GM10248 (cell line): Measurements from ENCODE around the gene RUVBL2.

Experiments
- CTCF ChIA-PET: fragments of 300-600 bp; sonication (Branson Sonifier 250); formaldehyde crosslinking; extraction: SDS; loops from one replicate; lab custom pipeline; 2021; ENCODE audit warnings: antibody characterized with exemption; lab: Yijun Ruan, JAX
- POLR2A ChIA-PET: fragments of 350-650 bp; sonication (Branson Sonifier 250); formaldehyde crosslinking; extraction: SDS; loops from one replicate; lab custom pipeline; 2020; ENCODE audit warnings: antibody characterized with exemption; lab: Yijun Ruan, JAX
- DNase-seq: peaks from one replicate; pipeline ENCODE4 v3.0.0; 2012; ENCODE audit errors: extremely low spot score
- TF ChIP-seq, protein P1 (sequence below): IDR thresholded peaks from 2 replicates; pipeline ENCODE4 v1.5.1; 2012; ENCODE audit warnings: mild to moderate bottlenecking, low read depth; ENCODE audit errors: extremely low read depth, missing control alignments, control extremely low read depth

Gene RUVBL2

DNA sequence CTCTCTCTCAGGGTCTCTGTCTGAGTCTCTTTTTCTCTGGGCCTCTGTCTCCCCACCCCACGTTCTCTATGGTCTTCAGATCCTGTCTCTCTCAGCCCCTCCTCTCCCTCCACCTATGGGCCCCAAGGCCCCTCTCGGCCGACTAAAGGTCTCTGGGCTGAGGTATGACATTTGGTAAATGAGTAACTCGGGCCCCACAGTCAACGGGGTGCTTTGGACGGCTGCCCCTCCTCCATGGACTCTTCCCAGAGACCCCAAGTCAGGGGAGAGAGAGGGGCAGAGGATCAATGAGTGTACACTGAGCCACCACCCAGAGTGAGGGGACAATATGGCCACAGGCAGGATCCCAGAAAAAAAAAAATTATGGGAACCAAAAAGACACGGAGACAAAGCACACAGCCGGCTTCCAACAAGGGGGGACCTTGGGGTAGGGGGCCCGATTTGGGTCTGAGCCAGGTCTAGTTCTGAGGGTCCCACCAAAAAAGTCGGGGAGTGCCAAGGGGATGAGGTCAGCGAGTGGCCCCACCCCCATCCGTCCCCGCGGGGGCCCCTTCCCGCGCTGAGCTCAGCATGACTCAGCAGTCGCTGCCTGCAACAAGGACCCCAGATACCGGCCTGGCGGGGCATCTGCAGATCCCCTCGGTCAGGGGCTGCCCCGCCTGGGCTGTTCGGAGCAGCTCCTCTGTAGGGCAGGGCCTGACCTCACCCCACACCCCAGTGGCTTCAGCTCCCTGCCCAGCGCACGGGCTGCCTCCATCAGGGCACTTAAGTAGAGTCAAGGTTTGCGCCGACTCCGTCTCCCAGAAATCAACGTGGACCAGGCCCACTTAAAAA lies 30.1 kb upstream of the RUVBL2 start:
- TF ChIP-seq, protein P1, sequence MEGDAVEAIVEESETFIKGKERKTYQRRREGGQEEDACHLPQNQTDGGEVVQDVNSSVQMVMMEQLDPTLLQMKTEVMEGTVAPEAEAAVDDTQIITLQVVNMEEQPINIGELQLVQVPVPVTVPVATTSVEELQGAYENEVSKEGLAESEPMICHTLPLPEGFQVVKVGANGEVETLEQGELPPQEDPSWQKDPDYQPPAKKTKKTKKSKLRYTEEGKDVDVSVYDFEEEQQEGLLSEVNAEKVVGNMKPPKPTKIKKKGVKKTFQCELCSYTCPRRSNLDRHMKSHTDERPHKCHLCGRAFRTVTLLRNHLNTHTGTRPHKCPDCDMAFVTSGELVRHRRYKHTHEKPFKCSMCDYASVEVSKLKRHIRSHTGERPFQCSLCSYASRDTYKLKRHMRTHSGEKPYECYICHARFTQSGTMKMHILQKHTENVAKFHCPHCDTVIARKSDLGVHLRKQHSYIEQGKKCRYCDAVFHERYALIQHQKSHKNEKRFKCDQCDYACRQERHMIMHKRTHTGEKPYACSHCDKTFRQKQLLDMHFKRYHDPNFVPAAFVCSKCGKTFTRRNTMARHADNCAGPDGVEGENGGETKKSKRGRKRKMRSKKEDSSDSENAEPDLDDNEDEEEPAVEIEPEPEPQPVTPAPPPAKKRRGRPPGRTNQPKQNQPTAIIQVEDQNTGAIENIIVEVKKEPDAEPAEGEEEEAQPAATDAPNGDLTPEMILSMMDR, result no peak
- ChIA-PET CTCF (interaction anchor here (1.0 to 2.2 kb wide), 5 partner anchors 10 to 168 kb away, joined by 3 to 7 read pairs (median 5); partner anchors contain the start of genes GYS1, NUCB1 and RUVBL2), POLR2A (interaction anchor here (0.7 to 1.5 kb wide), 9 partner anchors 9 to 90 kb away, joined by 3 to 20 read pairs (median 3); partner anchors contain the start of genes GYS1 and PPP1R15A)
- peak; percentile 84 for DNase-seq

DNA sequence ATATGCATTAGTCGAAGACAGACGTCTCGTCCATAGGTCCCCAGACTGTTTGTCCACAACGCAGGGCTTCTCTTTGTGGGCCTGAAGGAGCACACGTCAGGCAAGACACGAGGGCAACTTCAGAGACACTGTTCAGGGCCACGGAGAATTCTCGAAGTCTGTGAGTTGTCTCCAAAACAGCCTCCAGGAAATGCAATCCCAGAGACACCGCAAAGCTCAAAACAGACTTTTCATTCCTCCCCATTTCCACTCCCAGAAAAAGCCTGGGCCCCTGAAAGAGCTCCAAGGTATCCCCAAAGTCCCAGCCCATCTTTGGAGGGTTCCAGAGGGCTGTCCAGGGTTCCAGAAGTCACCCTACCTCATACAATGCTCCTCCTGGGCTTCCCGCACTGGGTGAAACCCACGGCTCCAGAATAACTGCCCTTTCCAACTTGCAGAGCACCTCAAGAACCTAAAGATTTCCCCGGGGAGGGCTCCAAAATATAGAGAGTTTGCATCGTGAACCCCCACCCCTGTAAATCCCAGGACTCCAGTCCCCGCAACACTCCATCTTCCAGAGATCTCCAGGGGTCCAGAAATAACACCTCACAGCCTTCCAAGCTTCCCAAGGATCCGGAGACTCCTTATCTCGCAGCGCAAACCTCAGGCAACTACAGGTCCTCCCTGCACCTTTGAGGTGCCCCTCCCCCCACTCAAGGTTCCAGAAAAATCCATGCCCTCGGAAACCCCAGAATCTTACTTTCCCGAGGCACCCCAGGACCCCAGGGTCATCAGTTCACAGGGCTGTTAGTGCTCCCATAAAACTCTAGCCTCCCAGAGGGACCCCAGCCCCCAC lies 29.3 kb upstream of the RUVBL2 start:
- POLR2A ChIA-PET, result interaction anchor here (0.7 to 3.8 kb wide), 19 partner anchors 10 to 171 kb away, joined by 3 to 67 read pairs (median 5); partner anchors contain the start of genes BAX, GYS1, NUCB1 and PPP1R15A
- no peak for DNase-seq
- CTCF ChIA-PET, result interaction anchor here (1.0 to 2.2 kb wide), 5 partner anchors 11 to 169 kb away, joined by 3 to 7 read pairs (median 5); partner anchors contain the start of genes GYS1, NUCB1 and RUVBL2
- TF ChIP-seq, protein P1, result no peak

DNA sequence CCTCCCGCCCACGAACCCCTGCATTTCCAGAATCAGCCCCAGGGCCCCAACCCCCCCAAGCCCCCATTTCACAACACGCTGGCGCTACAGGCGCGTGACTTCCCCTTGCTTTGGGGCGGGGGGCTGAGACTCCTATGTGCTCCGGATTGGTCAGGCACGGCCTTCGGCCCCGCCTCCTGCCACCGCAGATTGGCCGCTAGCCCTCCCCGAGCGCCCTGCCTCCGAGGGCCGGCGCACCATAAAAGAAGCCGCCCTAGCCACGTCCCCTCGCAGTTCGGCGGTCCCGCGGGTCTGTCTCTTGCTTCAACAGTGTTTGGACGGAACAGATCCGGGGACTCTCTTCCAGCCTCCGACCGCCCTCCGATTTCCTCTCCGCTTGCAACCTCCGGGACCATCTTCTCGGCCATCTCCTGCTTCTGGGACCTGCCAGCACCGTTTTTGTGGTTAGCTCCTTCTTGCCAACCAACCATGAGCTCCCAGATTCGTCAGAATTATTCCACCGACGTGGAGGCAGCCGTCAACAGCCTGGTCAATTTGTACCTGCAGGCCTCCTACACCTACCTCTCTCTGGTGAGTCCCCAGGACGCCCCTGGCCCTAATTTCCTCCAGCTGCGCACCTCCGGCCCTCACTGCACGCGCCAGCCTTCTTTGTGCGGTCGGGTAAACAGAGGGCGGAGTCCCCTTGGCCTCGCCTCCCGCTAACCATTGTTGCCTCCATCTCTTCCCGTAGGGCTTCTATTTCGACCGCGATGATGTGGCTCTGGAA lies 28.5 kb upstream of the RUVBL2 start, which contains the start of gene FTL:
Gene FTL (plus strand): TSS at position 270 of the 766 bp plus-strand sequence. CDS start 199 bp downstream, at position 469.
- peak; percentile 97 for DNase-seq
- TF ChIP-seq, protein P1, result no peak
- POLR2A ChIA-PET, result interaction anchor here (0.8 to 3.8 kb wide), 12 partner anchors 11 to 172 kb away, joined by 3 to 67 read pairs (median 10); partner anchors contain the start of genes BAX, GYS1, NUCB1 and PPP1R15A
- CTCF ChIA-PET, result interaction anchor here (1.1 to 3.1 kb wide), 3 partner anchors 12 to 28 kb away, joined by 3 to 27 read pairs (median 7); partner anchors contain the start of genes GYS1 and RUVBL2

DNA sequence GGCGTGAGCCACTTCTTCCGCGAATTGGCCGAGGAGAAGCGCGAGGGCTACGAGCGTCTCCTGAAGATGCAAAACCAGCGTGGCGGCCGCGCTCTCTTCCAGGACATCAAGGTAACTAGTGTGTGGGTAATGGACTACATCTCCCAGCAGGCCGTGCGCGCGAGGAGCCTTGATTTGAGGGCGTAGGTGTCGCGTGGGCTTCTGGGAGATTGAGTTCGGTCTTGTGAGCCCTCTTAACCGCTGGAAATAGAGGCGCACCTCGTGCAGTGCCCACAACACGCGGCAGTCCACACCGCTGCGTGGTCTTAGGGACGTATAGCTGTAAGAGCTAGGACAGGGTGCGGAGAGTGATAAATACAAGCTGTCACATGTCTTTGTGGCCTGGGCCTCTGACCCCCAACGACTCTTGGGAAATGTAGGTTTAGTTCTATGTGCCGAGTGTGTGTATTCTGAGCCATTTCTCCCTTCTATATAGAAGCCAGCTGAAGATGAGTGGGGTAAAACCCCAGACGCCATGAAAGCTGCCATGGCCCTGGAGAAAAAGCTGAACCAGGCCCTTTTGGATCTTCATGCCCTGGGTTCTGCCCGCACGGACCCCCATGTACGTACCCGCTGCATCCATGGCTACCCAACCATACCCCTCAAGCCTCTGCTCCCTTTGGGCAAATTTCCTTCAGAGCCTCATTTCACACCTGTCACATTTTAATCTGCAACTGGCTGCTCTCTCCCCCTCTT lies 27.7 kb upstream of the RUVBL2 start:
- CTCF ChIA-PET, result interaction anchor here (1.1 to 3.1 kb wide), 6 partner anchors 12 to 178 kb away, joined by 3 to 27 read pairs (median 4); partner anchors contain the start of genes GYS1, HSD17B14 and RUVBL2
- TF ChIP-seq, protein P1, result no peak
- DNase-seq, result peak; percentile 73
- POLR2A ChIA-PET, result interaction anchor here (0.8 to 3.8 kb wide), 15 partner anchors 10 to 493 kb away, joined by 3 to 67 read pairs (median 9); partner anchors contain the start of genes BAX, GYS1, NUCB1 and PPP1R15A
